K562 (cell line): Measurements from ENCODE around the gene DCXR. TPM values are rescaled to one million over a fixed set of nuclear protein-coding genes. Genes with fewer than 3 reads are reported as not detected.

Experiments used
- ARNT ChIP-seq, 2 experiments: fragments of 450-650 bp; IDR thresholded peaks; 2 replicates each; pipeline ENCODE4 v1.6.1; 2016; ENCODE audit warnings: mild to moderate bottlenecking in 1 of 2
- BMI1 ChIP-seq: fragments of 150-350 bp; IDR thresholded peaks from 2 replicates; pipeline ENCODE4 v1.6.1; 2014; ENCODE audit warnings: low read length
- CHAMP1 ChIP-seq: fragments of 450-650 bp; IDR thresholded peaks from 2 replicates; pipeline ENCODE4 v1.6.1; 2016; ENCODE audit warnings: mild to moderate bottlenecking
- CHD2 ChIP-seq: IDR thresholded peaks from 2 replicates; pipeline ENCODE4 v1.6.1; 2011; ENCODE audit warnings: low read depth, low read length
- CREB1 ChIP-seq, 2 experiments: sonication (generic) in 1 of 2; formaldehyde crosslinking in 1 of 2; IDR thresholded peaks; 2 replicates each; pipeline versions ENCODE4 v1.6.1 to v1.8.0; 2012 to 2022; ENCODE audit warnings: inconsistent platforms in 1 of 2, mild to moderate bottlenecking in 1 of 2, missing genetic modification reagents in 1 of 2, moderate library complexity in 1 of 2
- ESRRB ChIP-seq: fragments of 250-450 bp; sonication (Bioruptor Pico); IDR thresholded peaks from 2 replicates; pipeline ENCODE4 v1.5.0; 2020; ENCODE audit warnings: mild to moderate bottlenecking, moderate library complexity, borderline replicate concordance
- FOXK1 ChIP-seq: sonication (generic); formaldehyde crosslinking; IDR thresholded peaks from 2 replicates; pipeline ENCODE4 v1.8.0; 2022; ENCODE audit warnings: missing genetic modification reagents, mild to moderate bottlenecking, borderline replicate concordance
- MEIS2 ChIP-seq: fragments of 450-650 bp; IDR thresholded peaks from 2 replicates; pipeline ENCODE4 v1.6.1; 2014; ENCODE audit warnings: mild to moderate bottlenecking; ENCODE audit not compliant: partially characterized antibody
- MTF1 ChIP-seq: fragments of 250-450 bp; sonication (Bioruptor Pico); IDR thresholded peaks from 2 replicates; pipeline ENCODE4 v1.9.0; 2021; ENCODE audit warnings: moderate library complexity, mild to moderate bottlenecking, inconsistent platforms, borderline replicate concordance
- PHB ChIP-seq: fragments of 250-450 bp; sonication (Bioruptor Pico); IDR thresholded peaks from 2 replicates; pipeline ENCODE4 v1.5.0; 2021
- POLR2A ChIP-seq: fragments of 450-650 bp; conservative IDR thresholded peaks from 2 replicates; pipeline ENCODE4 v1.6.1; 2016
- RAD51 ChIP-seq: fragments of 450-650 bp; IDR thresholded peaks from 2 replicates; pipeline ENCODE4 v1.7.1; 2016; ENCODE audit warnings: low read depth, mild to moderate bottlenecking, borderline replicate concordance
- SIN3A ChIP-seq, 2 experiments: fragments of 150-350 bp in 1 of 2; IDR thresholded peaks; 2 replicates each; pipeline ENCODE4 v1.6.1; 2011 to 2016; ENCODE audit warnings: borderline replicate concordance in 2 of 2, low read depth in 2 of 2, low read length in 2 of 2, mild to moderate bottlenecking in 2 of 2, moderate library complexity in 2 of 2; ENCODE audit not compliant: control insufficient read depth in 1 of 2
- SMAD4 ChIP-seq: fragments of 250-450 bp; sonication (Bioruptor Pico); conservative IDR thresholded peaks from 2 replicates; pipeline ENCODE4 v1.8.0; 2021; ENCODE audit warnings: inconsistent platforms, mild to moderate bottlenecking, moderate library complexity
- TOE1 ChIP-seq, 2 experiments: fragments of 450-650 bp in 1 of 2; sonication (generic) in 1 of 2; formaldehyde crosslinking in 1 of 2; IDR thresholded peaks; 2 replicates each; pipeline versions ENCODE4 v1.7.1 to v1.8.0; 2016 to 2022; ENCODE audit warnings: borderline replicate concordance in 2 of 2, mild to moderate bottlenecking in 2 of 2, antibody characterized with exemption in 1 of 2, inconsistent platforms in 1 of 2, low read depth in 1 of 2, missing genetic modification reagents in 1 of 2, moderate library complexity in 1 of 2
- ZHX1 ChIP-seq: fragments of 150-350 bp; conservative IDR thresholded peaks from 2 replicates; pipeline ENCODE4 v1.6.1; 2014; ENCODE audit warnings: low read length
- ZNF586 ChIP-seq: fragments of 450-650 bp; formaldehyde crosslinking; conservative IDR thresholded peaks from 2 replicates; pipeline ENCODE4 v1.4.0; 2020; ENCODE audit warnings: mild to moderate bottlenecking, moderate library complexity
- ZNF668 ChIP-seq: fragments of 250-450 bp; sonication (Bioruptor Pico); IDR thresholded peaks from 2 replicates; pipeline ENCODE4 v1.8.0; 2022; ENCODE audit warnings: mild to moderate bottlenecking, inconsistent platforms
- polyA plus RNA-seq, 8 experiments: library from polyadenylated mRNA; depleted of rRNA in 4 of 8; stranded (reverse) in 5 of 8; unstranded in 3 of 8; fragments of >200 nt; fragmentation: Nextera tagmentation in 2 of 8; fragmentation: Illumina TruSeq in 1 of 8; extraction: Ambion mirVana in 2 of 8; extraction: Trizol in 1 of 8; gene quantifications; 2 replicates each; pipeline versions ENCODE4 v1.2.1 to v1.2.3, GENCODE V29; 2011 to 2014; ENCODE audit warnings: inconsistent platforms in 1 of 8, missing spikeins in 1 of 8
- total RNA-seq, 7 experiments: library from RNA; depleted of rRNA in 6 of 7; stranded (reverse); fragments of >200 nt in 6 of 7; fragmentation: Illumina TruSeq in 2 of 7; extraction: Trizol in 2 of 7; gene quantifications; 2 replicates each; pipeline versions ENCODE4 v1.2.1 to v1.2.3, GENCODE V29; 2011 to 2021; ENCODE audit warnings: low replicate concordance in 1 of 7
- TF ChIP-seq, protein P1 (sequence below): fragments of 450-650 bp; formaldehyde crosslinking; conservative IDR thresholded peaks from 2 replicates; pipeline ENCODE4 v1.4.0; 2022; ENCODE audit warnings: mild to moderate bottlenecking, missing genetic modification characterization
- TF ChIP-seq, protein P2 (sequence below): IDR thresholded peaks from 2 replicates; pipeline ENCODE4 v1.6.1; 2011; ENCODE audit not compliant: insufficient read length; ENCODE audit errors: extremely low read depth

Gene DCXR
- total and polyA plus RNA-seq, 9 of the 15 experiments (the other 6 are each of a cell fraction or from before 2014, with no cell fraction given), result 21.3 to 274 (median 156) TPM

GRCh38 chr17:82077617-82078358, 40.3 kb upstream of the DCXR start (continued):
- no peak for TF ChIP-seq RAD51
- TF ChIP-seq FOXK1, result no peak
- TF ChIP-seq, protein P1, sequence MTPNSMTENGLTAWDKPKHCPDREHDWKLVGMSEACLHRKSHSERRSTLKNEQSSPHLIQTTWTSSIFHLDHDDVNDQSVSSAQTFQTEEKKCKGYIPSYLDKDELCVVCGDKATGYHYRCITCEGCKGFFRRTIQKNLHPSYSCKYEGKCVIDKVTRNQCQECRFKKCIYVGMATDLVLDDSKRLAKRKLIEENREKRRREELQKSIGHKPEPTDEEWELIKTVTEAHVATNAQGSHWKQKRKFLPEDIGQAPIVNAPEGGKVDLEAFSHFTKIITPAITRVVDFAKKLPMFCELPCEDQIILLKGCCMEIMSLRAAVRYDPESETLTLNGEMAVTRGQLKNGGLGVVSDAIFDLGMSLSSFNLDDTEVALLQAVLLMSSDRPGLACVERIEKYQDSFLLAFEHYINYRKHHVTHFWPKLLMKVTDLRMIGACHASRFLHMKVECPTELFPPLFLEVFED, result no peak
- 0 out of 2 replicates have a peak, but pooled peaks have one; percentile 12 for TF ChIP-seq CREB1 (IDR thresholded peaks at IDR 0.05)
- TF ChIP-seq CREB1 (CRISPR knock-in tag; IDR thresholded peaks at IDR 0.05), result no peak
- no peak for TF ChIP-seq ZNF668
- TF ChIP-seq PHB, result no peak
- TF ChIP-seq ESRRB (CRISPR knock-in tag), result 0 out of 2 replicates have a peak, but pooled peaks have one; percentile 56
- TF ChIP-seq MEIS2, result no peak
- no peak for TF ChIP-seq BMI1
- TF ChIP-seq ARNT (IDR thresholded peaks at IDR 0.05), result no peak
- no peak for TF ChIP-seq CHD2
- TF ChIP-seq, protein P2, sequence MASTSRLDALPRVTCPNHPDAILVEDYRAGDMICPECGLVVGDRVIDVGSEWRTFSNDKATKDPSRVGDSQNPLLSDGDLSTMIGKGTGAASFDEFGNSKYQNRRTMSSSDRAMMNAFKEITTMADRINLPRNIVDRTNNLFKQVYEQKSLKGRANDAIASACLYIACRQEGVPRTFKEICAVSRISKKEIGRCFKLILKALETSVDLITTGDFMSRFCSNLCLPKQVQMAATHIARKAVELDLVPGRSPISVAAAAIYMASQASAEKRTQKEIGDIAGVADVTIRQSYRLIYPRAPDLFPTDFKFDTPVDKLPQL, result no peak
- no peak for TF ChIP-seq TOE1 (IDR thresholded peaks at IDR 0.05; ENCODE audit: borderline replicate concordance)
- no peak for TF ChIP-seq TOE1 (CRISPR knock-in tag; IDR thresholded peaks at IDR 0.05; ENCODE audit: borderline replicate concordance, low read depth)
- TF ChIP-seq SMAD4 (CRISPR knock-in tag), result no peak
- TF ChIP-seq POLR2A, result peak; percentile 79
- no peak for TF ChIP-seq CHAMP1
- no peak for TF ChIP-seq ZHX1
- TF ChIP-seq SIN3A (IDR thresholded peaks at IDR 0.05; ENCODE audit: borderline replicate concordance in 2 of 2, control insufficient read depth in 1 of 2, low read depth in 2 of 2, low read length in 2 of 2), result peak in 1 of 2 experiments; percentile 5; a peak in 1 of 4 replicates
- no peak for TF ChIP-seq MTF1 (CRISPR knock-in tag)
- TF ChIP-seq ZNF586 (CRISPR knock-in tag), result no peak
